Spleen (tissue), 7 donors: ENCODE results near the gene SEC22C.

Source experiments
- CTCF ChIP-seq, 11 experiments: fragments of 200-600 bp in 7 of 11; fragments of 450-650 bp in 4 of 11; sonication (generic) in 4 of 11; IDR thresholded peaks in 8 of 11; conservative IDR thresholded peaks in 3 of 11; 1 replicate in 7 of 11; 2 replicates in 4 of 11; pipeline versions ENCODE4 v1.4.0 to v1.8.0; 2016 to 2021; ENCODE audit warnings: antibody characterized with exemption in 11 of 11, inconsistent platforms in 4 of 11, mild to moderate bottlenecking in 1 of 11
- POLR2A ChIP-seq, 3 donors: fragments of 450-650 bp; IDR thresholded peaks; one replicate each; pipeline ENCODE4 v1.5.1; 2017; ENCODE audit warnings: antibody characterized with exemption in 3 of 3, mild to moderate bottlenecking in 1 of 3
- donor health status: DM: no; HTN: no; CAD: no; lungs with moderate emphysema.
- donor health status: DM: no; HTN: no; CAD: no.
- donor health status: DM: no; HTN: no; CAD: no.

DNA sequence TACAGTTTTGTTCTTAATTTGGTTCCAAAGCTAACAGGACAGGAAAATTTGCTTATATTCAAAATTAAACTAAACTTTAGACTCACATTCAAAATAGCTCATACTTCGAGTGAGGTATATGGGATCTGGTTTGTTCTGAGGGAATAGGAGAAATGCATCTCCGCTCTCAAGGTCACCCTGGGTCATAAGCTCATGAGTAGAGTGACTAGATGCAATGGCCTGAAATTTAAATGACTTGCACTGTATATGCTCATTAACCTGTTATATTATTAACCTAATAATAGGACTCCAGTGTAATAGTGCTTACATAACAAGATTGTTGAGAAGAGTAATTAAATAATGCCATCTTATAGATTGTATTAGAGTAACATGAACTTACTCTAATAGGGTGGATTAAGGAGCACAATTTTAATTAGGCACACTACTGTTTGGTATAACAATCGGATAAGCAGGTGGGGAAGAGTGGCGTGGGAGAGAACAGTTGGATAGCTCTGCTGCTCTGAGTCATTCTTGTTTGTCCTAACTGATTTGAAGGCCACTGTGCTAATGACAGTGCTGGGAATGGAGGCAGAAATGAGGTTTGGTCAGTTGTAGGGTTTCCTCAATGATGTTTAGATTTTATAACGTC, 23.9 kb upstream of the SEC22C start:
- TF ChIP-seq POLR2A (IDR thresholded peaks at IDR 0.05) (no peak), CTCF (IDR thresholded peaks at IDR 0.05 in 8 of 11, conservative IDR thresholded peaks at IDR 0.05 in 3 of 11) (no peak)
